Osteoblast (primary cell): ENCODE measurements around the gene PIEZO2. TPM values are rescaled to one million over a fixed set of nuclear protein-coding genes. Genes with fewer than 3 reads are reported as not detected.

Experiments used
- DNase-seq: peaks from one replicate; pipeline ENCODE4 v3.0.0; 2011; ENCODE audit warnings: low spot score, mixed read lengths; ENCODE audit not compliant: insufficient read length; ENCODE audit errors: missing footprints
- H2AFZ ChIP-seq: 2 replicates; pipeline ENCODE4 v1.6.0; 2011; ENCODE audit warnings: mild to moderate bottlenecking, low read length
- H3K27ac ChIP-seq: 2 replicates; pipeline ENCODE4 v1.5.1; 2011; ENCODE audit warnings: mild to moderate bottlenecking, low read depth, low read length, moderate library complexity
- H3K27me3 ChIP-seq: 2 replicates; pipeline ENCODE4 v1.6.0; 2012; ENCODE audit warnings: mild to moderate bottlenecking, control low read depth, inconsistent platforms, low read length, moderate library complexity; ENCODE audit not compliant: insufficient read depth
- H3K36me3 ChIP-seq: 2 replicates; pipeline ENCODE4 v1.5.1; 2011; ENCODE audit warnings: mild to moderate bottlenecking, low read length, control low read depth, moderate library complexity; ENCODE audit not compliant: insufficient read depth
- H3K4me1 ChIP-seq: 2 replicates; pipeline ENCODE4 v1.5.1; 2011; ENCODE audit warnings: mild to moderate bottlenecking, low read length, control low read depth, moderate library complexity; ENCODE audit not compliant: insufficient read depth
- H3K4me2 ChIP-seq: 2 replicates; pipeline ENCODE4 v1.6.0; 2011; ENCODE audit warnings: mild to moderate bottlenecking, low read length; ENCODE audit not compliant: insufficient read depth
- H3K4me3 ChIP-seq: fragments of 200-600 bp; sonication (generic); 3 replicates; pipeline ENCODE4 v1.5.1; 2012; ENCODE audit warnings: mild to moderate bottlenecking, low read length, inconsistent platforms; ENCODE audit not compliant: insufficient read depth
- H3K79me2 ChIP-seq: 2 replicates; pipeline ENCODE4 v1.6.0; 2012; ENCODE audit warnings: mild to moderate bottlenecking, low read length, control low read depth, inconsistent platforms; ENCODE audit not compliant: insufficient read depth
- H3K9me3 ChIP-seq: 2 replicates; pipeline ENCODE4 v1.5.1; 2011; ENCODE audit warnings: low read depth, low read length, control low read depth
- H4K20me1 ChIP-seq: 2 replicates; pipeline ENCODE4 v1.6.0; 2012; ENCODE audit warnings: mild to moderate bottlenecking, low read length, control low read depth; ENCODE audit not compliant: insufficient read depth
- total RNA-seq: library from RNA; depleted of rRNA; stranded (reverse); fragments of >200 nt; gene quantifications from 2 replicates; pipeline ENCODE4 v1.2.3, GENCODE V29; 2012
- TF ChIP-seq, protein P1 (sequence below): IDR thresholded peaks from 2 replicates; pipeline ENCODE4 v1.5.1; 2011; ENCODE audit warnings: mild to moderate bottlenecking, low read depth, low read length, moderate library complexity; ENCODE audit errors: extremely low read depth

PIEZO2 gene
- total RNA-seq, 1 donor, result 46.7 TPM

GRCh38 chr18:10856132-10856531 is 293.2 kb downstream of the PIEZO2 start:
- Histone ChIP-seq H3K9me3 (no peaks in the 10 kb centered on the region), H2AFZ (no peak overlapping the region), H3K4me2 (no peak overlapping the region), H4K20me1 (no peaks in the 10 kb centered on the region), H3K4me3 (no peak overlapping the region), H3K4me1 (no peaks in the 10 kb centered on the region), H3K27me3 (no peaks in the 10 kb centered on the region), H3K27ac (no peak overlapping the region), H3K36me3 (no peaks in the 10 kb centered on the region), H3K79me2 (no peaks in the 10 kb centered on the region)
- no peak for DNase-seq
- TF ChIP-seq, protein P1, sequence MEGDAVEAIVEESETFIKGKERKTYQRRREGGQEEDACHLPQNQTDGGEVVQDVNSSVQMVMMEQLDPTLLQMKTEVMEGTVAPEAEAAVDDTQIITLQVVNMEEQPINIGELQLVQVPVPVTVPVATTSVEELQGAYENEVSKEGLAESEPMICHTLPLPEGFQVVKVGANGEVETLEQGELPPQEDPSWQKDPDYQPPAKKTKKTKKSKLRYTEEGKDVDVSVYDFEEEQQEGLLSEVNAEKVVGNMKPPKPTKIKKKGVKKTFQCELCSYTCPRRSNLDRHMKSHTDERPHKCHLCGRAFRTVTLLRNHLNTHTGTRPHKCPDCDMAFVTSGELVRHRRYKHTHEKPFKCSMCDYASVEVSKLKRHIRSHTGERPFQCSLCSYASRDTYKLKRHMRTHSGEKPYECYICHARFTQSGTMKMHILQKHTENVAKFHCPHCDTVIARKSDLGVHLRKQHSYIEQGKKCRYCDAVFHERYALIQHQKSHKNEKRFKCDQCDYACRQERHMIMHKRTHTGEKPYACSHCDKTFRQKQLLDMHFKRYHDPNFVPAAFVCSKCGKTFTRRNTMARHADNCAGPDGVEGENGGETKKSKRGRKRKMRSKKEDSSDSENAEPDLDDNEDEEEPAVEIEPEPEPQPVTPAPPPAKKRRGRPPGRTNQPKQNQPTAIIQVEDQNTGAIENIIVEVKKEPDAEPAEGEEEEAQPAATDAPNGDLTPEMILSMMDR, result no peak

DNA sequence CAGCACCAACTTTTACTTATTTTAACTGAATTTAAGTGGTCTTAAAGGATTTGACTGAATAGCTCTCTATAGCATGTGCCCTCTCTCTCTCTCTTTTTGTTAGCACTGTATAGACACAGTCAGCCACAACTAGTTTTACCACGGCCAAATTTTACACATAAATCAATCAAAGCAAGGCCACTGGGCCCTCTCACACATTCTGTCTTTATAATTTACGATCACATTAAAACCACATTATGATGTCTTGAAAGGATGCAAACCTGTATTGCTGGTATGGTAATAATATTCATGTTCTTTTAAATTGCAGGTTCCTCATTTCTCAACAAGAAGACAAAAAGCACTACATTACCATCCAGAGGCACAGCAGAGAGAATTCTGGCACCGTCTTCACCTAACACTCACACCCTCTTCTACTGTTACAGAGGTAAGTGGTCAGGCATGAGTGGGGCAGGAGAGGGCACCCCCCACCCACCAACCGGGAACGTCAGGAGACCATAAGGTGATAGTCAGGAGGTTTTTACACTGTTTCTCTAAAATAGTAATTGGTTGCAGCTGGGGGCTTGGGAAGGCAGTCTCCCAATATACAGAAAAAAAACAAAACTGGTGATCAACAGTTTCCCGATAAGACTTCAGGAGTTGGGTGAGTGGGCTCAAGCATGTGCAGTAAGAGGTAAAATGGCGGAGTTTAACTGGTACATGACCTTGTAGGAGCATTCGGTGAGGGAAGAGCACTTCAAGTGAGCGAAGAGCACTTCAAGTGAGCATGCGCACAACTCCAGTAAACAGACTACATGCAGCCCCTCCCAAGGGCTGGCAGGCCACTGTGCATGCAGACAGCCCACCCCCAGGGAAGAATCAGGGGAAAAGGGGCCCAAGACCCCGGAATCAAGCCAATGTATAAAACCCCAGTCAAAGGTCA is 296.7 kb downstream of the PIEZO2 start:
- DNase-seq, result no peak
- TF ChIP-seq, protein P1, result no peak

GRCh38 chr18:10851824-10852319 is 297.5 kb downstream of the PIEZO2 start:
- Histone ChIP-seq H3K36me3 (no peaks in the 10 kb centered on the region), H3K9me3 (no peaks in the 10 kb centered on the region), H3K4me3 (no peak overlapping the region), H3K4me2 (no peak overlapping the region), H3K27me3 (no peaks in the 10 kb centered on the region), H3K4me1 (no peaks in the 10 kb centered on the region), H3K79me2 (no peaks in the 10 kb centered on the region), H2AFZ (no peak overlapping the region), H4K20me1 (no peaks in the 10 kb centered on the region), H3K27ac (no peak overlapping the region)
- TF ChIP-seq, protein P1, result peak; percentile 70
- peak; percentile 72 for DNase-seq

More for the DNA sequence above, 296.7 kb downstream of the PIEZO2 start:
- no peaks in the 10 kb centered on the region for H3K27me3 ChIP-seq
- H3K9me3 ChIP-seq, result no peaks in the 10 kb centered on the region
- no peak overlapping the region for H3K4me2 ChIP-seq
- H3K4me3 ChIP-seq, result no peak overlapping the region
- no peaks in the 10 kb centered on the region for H3K79me2 ChIP-seq
- no peak overlapping the region for H3K27ac ChIP-seq
- H2AFZ ChIP-seq, result no peak overlapping the region
- H3K36me3 ChIP-seq, result no peaks in the 10 kb centered on the region
- no peaks in the 10 kb centered on the region for H4K20me1 ChIP-seq
- no peaks in the 10 kb centered on the region for H3K4me1 ChIP-seq

DNA sequence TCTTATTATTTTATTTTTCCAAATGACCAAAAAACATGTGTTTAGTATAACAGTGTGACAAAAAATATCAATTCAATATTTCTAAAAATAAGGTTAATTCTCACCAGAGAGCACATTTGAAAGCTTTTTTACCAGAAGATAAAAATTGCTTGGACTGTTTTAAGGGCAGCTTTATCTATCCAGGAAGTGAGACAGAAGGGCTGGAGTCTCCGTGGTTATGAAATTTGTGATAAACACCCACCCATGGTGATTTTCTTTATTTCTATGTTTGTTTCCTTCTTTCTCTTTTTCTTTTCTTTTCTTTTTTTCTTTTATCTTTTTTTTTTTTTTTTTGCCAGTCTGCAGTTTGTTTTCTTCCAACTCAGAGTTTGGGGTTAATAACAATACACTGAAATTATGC is 298.5 kb downstream of the PIEZO2 start:
- Histone ChIP-seq H3K36me3 (no peaks in the 10 kb centered on the region), H3K4me1 (no peaks in the 10 kb centered on the region), H2AFZ (no peak overlapping the region), H3K4me3 (no peak overlapping the region), H3K4me2 (no peak overlapping the region), H3K9me3 (no peaks in the 10 kb centered on the region), H3K27me3 (no peaks in the 10 kb centered on the region), H4K20me1 (no peaks in the 10 kb centered on the region), H3K27ac (no peak overlapping the region), H3K79me2 (no peaks in the 10 kb centered on the region)
- no peak for DNase-seq
- TF ChIP-seq, protein P1, result no peak
